Measurements from ENCODE around the gene PIK3C2G. TPM values are rescaled to one million over a fixed set of nuclear protein-coding genes. Genes with fewer than 3 reads are reported as not detected.
"Not testable (repeated sequence)": the region's sequence is repeated elsewhere in the genome, so short reads cannot be mapped to it uniquely, and the experiment has no call there.

PIK3C2G gene
- polyA plus RNA-seq (2013, experiment 1 of 2; ENCODE audit: insufficient read length): not detected
- polyA plus RNA-seq (2013, experiment 2 of 2; ENCODE audit: insufficient read length): not detected

GRCh38 chr12:18261273-18261672, at the start of gene PIK3C2G:
PIK3C2G (plus strand) TSS chr12:18261518; CDS start chr12:18282082, 20,564 bp downstream.
- no peak for DNase-seq

GRCh38 chr12:18217966-18218365, 43.4 kb upstream of the PIK3C2G start:
- DNase-seq: peak; percentile 80

GRCh38 chr12:18221726-18222125, 39.6 kb upstream of the PIK3C2G start:
- no peak for DNase-seq

- no peak for DNase-seq
These were observed 38.6 kb upstream of the PIK3C2G start for GRCh38 chr12:18222699-18223098.

GRCh38 chr12:18224745-18225144, 36.6 kb upstream of the PIK3C2G start:
- peak; percentile 55 for DNase-seq

GRCh38 chr12:18239526-18239925, 21.8 kb upstream of the PIK3C2G start:
- no peak for DNase-seq

- no peak for DNase-seq
These were observed 18.8 kb upstream of the PIK3C2G start for GRCh38 chr12:18242380-18243089.

- no peak for DNase-seq
These were observed 18.1 kb upstream of the PIK3C2G start for GRCh38 chr12:18243238-18243637.

- no peak for DNase-seq
These were observed 15.3 kb upstream of the PIK3C2G start for GRCh38 chr12:18246066-18246465.

GRCh38 chr12:18250313-18250916, 10.9 kb upstream of the PIK3C2G start:
- peak; percentile 71 for DNase-seq

GRCh38 chr12:18254081-18254480, 7.2 kb upstream of the PIK3C2G start:
- no peak for DNase-seq

- not testable (repeated sequence) for DNase-seq
These were observed 6.3 kb upstream of the PIK3C2G start for GRCh38 chr12:18255004-18255403.

GRCh38 chr12:18257251-18257650, 4.1 kb upstream of the PIK3C2G start:
- DNase-seq: no peak

- no peak for DNase-seq
These were observed 2.4 kb upstream of the PIK3C2G start for GRCh38 chr12:18258929-18259328.

- DNase-seq: no peak
These were observed 1.2 kb upstream of the PIK3C2G start for GRCh38 chr12:18259906-18260682.

- no peak for DNase-seq
These were observed 588 bp downstream of the PIK3C2G start for GRCh38 chr12:18261906-18262305.

GRCh38 chr12:18262514-18262913, 1.2 kb downstream of the PIK3C2G start:
- no peak for DNase-seq

GRCh38 chr12:18264581-18265075, 3.3 kb downstream of the PIK3C2G start:
- no peak for DNase-seq

- DNase-seq: no peak
These were observed 6.2 kb downstream of the PIK3C2G start for GRCh38 chr12:18267427-18268099.

- DNase-seq: no peak
These were observed 9.7 kb downstream of the PIK3C2G start for GRCh38 chr12:18270958-18271460.

GRCh38 chr12:18275981-18276380, 14.7 kb downstream of the PIK3C2G start:
- DNase-seq: peak; percentile 73

GRCh38 chr12:18277196-18277595, 15.9 kb downstream of the PIK3C2G start:
- no peak for DNase-seq

All from fibroblast of skin of abdomen (primary cell).